GM21737 (cell line): ENCODE results near the gene PBX1.
"Not testable (repeated sequence)": the region's sequence is repeated elsewhere in the genome, so short reads cannot be mapped to it uniquely, and the experiment has no call there.

Experiments used
- ATAC-seq: cut with Tn5 transposase; IDR thresholded peaks from one replicate; pipeline ENCODE4 v1.9.1; 2021; ENCODE audit warnings: mild to moderate bottlenecking, moderate library complexity; ENCODE audit not compliant: unreplicated experiment

The PBX1 gene

DNA sequence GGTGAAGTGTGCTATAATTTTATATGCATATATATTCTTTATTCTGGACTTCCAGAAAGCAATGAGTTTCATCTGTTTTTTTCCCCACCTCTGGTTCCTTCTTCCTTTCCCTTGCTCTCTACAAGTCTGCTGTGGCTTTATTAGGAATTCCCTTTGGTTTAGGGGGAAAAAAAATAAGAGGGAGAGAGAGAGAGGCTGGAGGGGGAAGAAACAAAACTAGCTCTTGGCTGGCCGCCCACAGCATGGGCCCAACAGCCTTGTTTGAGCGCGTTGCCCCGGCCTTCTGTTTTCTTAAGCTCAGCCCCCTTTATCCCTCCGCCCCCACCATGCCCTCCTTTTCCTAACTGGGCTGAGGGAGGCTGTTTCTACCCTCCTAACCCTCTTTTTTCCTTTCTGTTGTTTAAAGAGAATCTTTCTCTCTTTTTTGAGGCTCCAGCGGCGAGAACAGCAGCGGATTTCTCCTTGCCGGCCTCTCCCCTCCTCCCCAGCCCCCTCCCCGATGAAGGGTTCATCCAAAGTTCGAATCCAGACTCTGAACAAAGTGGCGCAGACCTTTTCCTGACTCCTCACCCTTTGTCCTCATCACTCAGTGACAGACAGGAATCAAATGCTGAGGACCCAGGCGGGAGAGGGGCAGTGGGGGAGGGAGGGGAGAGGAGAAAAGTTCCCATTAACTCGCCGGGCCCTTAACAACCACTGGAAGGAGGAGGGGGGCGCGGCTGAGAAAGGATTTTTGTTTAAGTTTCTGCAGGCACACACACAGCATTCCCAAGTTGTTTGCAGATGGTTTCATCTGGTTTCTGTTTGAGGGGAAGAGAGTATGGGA, 29.7 kb downstream of the PBX1 start:
- ATAC-seq = no peak

DNA sequence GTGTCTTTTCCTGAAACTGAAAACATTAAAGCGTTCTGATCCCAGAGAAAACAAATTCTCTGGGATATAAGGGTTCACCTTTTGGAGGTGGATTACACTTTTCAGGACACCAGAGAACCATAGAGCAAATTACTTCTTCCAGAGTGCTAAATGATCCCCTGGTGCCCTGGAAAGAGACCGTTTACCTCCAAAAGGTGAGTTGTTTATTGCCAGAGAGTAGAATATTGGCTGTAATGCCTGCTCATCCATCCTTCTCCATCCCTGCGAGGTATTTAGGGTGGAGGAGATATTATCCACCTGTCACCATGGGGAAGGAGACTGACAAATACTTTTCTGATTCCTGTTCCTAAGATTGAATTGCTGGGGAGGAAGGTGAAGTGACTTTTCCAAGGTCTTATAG, 30.4 kb downstream of the PBX1 start:
- ATAC-seq = no peak

DNA sequence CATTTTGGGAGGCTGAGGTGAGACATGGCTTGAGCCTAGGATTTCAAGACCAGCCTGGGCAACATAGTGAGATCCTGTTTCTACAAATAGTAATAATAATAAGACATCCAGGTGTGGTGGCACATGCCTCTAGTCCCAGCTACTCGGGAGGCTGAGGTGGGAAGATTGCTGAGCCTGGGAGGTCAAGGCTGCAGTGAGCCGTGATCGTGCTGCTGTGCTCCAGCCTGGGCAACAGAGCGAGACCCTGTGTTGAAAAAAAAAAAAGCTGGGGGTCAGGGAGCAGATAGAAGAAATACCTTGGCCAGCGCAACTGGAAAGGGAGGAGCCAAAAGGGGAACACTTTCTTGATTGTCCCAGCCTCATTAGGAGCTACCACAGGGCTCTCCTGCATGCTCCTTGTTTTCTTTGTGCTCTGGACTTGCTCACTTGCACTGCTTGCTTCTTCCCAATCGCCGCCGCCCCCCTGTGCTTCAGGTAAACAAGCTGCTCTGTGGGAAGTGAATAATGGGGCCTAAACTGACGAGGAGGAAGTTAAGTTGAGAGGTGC, 31.1 kb downstream of the PBX1 start:
- no peak for ATAC-seq

DNA sequence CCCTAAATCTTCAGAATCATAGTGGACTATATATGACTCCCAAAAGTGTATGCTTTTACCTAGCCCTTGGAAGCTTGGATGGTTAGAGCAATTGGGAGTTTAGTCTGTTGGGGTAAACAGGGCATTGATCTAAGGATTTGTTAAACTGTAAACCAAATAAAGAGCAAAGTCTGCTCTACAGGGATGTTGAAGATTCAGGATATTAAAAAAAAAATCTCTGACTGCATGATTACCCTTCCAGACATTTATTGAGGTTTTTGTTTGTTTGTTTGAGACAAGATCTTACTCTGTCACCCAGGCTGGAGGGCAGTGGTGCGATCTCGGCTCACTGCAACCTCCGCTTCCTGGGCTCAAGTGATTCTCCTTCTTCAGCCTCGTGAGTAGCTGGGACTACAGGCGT, 31.6 kb downstream of the PBX1 start:
- no peak for ATAC-seq

DNA sequence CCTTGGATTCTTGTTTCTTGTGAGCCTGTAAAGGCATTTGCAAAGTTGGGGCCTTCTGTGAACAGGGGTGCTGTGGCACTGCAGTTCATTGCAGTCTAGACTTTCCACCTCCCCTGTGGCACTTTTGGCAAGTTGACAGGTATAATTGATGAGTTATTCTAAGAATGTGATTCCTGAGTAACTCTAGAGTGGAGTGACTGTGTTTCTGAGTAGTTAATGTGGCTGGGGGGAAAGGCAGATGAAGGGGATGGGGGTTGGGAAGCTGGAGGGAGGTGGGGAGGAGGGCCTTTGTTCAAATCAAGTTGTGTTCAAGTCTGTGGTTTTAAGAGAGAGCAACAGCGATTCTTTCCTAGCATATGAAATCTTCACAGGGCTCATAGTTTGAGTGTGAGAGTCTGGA, 32.9 kb downstream of the PBX1 start:
- ATAC-seq = no peak

DNA sequence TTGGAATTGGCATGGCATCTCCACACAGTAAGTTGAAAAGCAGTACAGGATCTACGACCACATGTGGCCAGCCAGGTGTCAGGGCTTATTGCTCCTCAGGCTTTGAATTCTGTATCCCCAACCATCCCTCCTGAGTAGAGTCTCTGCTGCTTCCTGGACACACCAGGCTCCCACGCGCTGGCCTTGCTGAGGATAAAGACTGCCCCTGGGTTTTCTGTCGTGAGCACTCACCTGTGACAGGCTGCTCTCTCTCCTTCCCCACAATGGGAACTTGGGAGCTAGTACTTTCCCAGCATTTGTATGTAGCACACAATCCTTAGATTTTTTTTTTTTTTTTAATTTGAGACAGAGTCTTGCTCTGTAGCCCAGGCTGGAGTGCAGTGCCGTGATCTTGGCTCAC, 33.6 kb downstream of the PBX1 start:
- ATAC-seq = no peak

DNA sequence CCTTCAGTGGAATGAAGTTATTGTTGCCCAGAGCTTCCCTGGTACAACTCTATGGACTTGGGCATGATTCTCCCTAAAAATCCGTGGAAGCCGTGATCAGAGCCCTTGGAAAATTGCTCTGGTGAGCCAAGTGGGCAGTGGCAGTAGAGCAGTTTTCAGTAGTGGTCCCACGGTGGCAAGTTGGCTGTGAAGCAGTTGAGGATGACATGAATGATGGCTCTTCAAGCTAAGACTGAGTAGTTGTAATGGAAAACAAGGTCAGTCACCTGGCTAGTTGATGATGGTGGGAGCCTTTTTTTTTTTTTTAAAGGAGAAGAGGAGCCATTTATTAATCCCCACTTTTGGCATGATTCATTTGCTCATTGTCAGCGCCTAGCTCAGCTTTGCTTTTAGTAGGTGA, 36.2 kb downstream of the PBX1 start:
- no peak for ATAC-seq

DNA sequence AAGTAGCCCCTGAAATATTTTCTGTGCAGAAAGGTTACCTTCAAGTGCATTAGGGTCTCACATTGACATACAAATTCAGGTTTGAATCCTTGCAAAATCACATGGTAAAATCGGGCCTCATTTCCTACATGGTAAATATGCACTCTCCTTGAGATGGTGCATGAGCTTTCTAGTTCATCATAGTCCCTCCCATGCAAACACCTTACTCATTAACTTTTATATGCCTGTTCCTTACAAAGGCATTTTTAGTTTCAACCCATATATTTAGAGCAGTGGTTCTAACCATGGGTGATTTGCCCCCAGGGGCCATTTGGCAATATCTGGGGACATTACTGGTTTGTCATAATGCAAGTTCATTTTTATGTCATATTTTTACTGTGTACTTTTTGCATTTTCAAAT, 37.2 kb downstream of the PBX1 start:
- no peak for ATAC-seq

DNA sequence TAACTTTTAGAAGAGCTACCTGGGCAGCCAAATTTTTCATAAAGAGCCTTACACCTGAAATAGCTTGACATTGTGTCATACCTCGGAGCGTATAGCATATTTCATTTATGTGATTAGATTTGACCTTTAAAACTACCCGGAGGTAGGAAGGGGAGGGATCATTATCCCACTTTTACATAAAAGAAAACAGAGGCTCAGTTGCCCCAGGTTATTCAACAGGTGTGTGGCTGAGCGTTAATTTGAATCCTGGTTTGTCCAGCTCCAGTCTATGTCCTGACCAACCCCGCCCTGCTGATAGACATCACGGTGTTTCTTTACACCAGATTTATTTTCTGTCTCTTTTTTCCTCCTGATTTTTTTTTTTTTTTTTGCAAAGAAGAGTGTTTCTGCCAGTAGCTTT, 39.7 kb downstream of the PBX1 start:
- ATAC-seq = no peak

DNA sequence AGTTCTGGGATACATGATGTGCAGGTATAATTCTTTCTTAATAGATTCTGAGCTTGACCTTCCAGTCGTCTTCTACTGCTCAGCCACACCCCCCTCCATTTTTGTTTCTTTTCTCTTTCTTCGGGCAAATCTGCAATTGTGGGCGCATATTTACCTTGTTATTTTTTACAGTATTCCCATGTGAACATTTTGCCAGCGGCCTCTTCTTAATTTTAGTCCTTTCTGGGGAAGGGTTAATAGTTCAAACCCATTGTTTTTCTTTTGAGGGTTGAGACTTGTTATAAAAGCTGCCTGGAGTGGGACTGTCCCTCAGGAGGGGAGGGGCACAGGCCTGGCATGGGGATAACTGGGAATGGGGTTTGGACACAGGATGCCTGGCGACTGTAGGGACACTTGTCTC, 40.3 kb downstream of the PBX1 start:
- no peak for ATAC-seq

DNA sequence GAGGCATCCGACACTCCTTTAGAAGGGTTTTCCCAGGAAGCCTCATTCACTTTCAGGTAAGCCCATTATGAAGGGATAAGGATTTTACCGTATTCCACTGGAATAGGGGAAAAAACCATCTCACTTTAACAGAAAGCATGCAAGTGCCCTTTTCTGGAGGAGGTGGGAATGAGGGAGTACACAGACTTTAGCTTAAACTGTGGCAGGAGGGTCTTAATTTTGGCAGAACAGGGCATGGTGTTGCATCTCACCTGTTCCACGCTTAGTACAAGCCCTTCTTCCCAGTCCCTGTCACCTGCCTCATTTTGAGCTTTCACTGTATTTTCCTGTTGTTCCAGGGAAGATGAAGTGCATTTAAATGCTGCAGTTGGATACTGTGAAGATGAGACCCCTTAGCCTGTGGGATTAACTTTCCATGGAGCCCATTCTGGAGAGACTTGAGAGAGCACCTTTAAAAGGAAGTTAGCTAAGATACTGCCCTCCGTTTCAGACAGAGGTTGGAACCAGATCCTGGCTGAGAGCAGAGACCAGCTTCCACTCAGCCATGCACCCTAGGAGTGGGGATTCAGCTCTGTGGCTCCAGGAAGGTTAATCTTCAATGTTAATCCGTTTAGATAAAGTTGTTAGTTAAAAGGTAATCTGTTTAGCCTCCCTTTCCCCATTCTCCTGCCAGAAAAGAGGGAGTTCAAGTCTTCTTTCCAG, 42.6 kb downstream of the PBX1 start:
- ATAC-seq = no peak

DNA sequence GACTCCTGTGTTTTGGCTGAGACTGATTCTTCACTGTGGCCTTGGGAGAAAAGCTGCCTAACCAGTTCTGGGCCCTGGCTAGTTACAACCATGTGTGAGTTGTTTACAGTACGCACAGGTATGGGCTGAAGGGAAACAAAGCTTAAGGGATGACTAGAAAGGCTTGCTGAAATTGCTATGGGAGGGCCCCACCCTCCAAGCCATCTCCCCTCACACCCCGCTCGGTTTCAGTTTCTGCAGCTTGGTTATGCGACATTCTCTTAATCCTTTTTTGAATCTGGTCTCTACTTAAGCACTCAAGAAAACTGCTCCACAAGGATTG, 43.1 kb downstream of the PBX1 start:
- ATAC-seq = no peak

DNA sequence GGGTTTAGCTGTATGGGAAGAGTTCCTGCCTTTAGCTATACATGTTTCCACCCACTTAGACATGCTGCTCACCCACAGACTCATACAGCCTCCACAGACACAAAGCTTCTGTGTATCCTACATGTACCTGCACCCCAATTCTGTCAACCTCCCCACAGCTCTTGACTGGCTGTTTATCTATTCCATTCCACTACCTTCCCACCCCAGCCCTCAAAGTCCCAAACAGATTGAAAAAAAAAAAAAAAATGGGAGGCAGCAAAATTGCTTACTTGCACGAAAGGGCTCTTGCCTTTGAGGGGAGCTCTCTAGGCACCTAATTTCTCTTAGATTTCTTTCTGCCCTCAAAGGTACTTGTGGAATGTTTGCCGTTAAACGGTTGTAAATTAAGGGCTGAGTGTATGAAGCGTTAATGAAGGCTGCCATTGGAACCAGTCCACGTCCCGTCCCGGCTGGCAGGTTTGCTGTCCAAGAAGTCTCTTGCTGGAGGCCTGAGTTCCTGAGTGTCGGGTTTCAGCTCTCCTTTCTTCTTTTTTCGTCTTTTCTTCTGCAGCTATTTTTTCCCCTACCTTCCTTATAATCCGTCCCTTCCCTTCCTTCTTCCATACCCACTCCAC, 43.6 kb downstream of the PBX1 start:
- no peak for ATAC-seq

DNA sequence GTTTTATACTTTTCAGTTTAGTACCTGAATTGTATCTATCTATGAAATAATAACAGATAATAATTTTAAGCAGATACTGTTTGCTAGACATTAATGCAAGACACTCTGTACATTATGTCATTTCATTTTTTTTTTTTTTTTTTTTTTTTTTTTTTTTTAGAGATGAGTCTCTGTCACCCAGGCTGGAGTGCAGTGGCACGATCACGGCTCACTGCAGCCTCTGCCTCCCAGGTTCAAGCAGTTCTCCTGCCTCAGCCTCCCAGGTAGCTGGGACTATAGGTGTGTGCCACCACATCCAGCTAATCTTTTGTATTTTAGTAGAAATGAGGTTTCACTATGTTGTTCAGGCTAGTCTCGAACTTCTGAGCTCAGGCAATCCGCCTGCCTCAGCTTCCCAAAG, 44.8 kb downstream of the PBX1 start:
- ATAC-seq = not testable (repeated sequence)

DNA sequence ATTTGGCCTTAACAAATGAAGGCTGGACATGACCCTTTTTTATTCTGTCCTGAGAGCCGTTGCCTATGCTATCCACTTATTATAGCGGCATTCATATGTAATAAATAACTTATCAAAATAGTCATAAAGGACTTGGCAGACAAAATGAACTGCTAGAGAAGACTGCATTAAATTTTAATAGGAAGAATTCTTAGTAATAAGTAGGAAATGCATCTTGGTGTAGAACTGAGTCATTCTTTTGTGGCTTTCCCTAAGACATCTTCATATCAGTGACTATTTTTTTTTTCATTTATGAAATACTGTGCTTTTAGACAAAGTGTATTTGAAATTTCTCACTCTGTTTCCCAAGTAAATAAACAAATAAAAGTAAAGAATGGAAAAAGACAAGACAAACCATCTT, 45.6 kb downstream of the PBX1 start:
- ATAC-seq = no peak

DNA sequence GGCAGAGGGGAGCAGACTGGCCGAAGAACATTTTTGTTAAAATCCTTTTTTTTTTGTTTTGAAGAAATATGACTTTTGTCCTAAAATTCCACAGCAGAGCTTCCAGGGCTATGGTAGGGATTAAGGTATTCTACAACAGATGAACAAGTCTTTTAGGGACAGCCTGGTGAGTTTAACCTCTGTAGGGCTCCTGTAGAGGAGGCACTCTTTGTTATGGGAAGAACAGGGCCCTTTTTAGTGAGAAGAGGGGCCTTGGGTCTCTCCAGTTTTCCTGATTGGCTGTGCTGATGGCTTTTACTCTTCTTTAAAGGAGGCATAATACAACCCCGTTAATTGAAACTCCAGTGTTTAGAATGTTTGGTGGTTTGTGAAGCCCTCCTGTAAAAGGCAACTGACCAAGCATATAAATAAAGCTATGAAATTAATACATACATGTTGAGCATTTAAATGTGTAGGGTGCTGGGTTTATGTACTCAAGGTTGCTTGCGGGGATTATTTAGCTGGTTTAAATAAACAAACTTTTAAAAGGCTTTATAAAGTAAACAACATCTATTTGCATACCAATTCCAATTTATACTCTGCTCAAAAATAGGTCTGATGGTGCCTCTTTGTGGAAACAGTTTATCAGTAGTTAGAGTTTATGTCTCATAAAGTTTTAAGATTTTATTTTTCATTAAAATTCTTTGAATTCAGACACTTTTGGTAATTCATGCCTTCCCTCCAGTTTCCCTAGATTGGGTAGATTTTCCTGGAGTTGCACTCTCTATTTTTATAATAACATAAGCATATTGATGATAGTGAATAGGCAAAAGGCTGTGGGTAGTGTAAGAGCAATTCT, 46.5 kb downstream of the PBX1 start:
- ATAC-seq = no peak

DNA sequence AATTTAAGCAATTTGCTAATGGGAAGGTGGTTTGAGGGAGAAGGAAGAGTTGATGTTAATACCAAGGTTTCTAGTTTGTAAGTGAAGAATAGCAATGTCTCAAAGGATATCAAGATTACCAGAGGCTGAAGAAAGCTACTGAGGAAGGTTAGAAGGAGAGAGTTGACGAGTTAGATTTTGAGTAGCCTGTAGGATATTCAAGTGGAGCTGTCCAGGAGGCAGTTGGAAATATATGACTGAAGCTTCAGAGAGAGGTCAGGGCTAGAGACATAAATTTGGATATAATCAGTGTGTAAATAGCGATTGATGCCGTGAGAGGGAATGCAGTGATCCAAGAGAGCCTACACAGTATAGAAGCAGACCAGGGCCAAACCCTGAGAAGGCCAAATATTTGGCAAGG, 48.4 kb downstream of the PBX1 start:
- ATAC-seq = no peak

DNA sequence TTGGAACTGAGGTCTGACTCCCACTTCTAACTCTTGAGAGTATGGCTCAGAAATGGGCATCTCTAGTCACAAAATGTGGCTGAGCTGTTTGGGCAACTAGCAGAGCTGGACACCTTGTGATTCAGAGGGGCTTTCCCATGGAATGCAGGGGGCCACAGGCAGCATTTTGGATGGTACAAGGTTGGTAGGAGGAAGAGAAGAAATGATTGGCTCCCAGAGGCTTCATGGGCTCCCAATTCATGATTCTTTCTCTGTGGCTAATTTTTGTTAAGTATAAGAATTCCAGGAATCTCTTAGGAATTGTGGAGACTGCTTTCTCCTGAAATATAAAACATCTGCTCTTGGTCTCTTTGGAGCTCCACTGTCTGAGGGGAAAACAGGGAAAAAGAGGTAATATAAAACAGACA, 49.7 kb downstream of the PBX1 start:
- no peak for ATAC-seq

DNA sequence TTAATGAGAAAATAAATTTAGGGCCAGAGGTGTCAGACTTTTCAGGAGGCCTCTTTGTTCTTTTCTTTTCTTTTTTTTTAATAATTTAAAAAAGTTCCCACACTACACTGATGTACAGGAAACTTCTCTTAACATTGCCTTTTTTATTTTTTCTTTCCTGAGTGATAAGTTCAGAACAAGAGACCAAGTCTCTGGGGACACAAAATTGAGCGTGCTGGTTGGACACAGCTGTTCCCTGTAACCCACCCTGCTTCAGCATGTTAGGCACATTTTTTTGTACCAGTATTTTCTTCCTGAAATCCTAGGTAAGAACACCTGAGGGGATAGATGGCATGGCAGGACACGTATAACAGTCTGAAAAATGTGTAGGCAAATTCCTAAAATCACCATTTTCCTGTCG, 50.1 kb downstream of the PBX1 start:
- ATAC-seq = no peak

DNA sequence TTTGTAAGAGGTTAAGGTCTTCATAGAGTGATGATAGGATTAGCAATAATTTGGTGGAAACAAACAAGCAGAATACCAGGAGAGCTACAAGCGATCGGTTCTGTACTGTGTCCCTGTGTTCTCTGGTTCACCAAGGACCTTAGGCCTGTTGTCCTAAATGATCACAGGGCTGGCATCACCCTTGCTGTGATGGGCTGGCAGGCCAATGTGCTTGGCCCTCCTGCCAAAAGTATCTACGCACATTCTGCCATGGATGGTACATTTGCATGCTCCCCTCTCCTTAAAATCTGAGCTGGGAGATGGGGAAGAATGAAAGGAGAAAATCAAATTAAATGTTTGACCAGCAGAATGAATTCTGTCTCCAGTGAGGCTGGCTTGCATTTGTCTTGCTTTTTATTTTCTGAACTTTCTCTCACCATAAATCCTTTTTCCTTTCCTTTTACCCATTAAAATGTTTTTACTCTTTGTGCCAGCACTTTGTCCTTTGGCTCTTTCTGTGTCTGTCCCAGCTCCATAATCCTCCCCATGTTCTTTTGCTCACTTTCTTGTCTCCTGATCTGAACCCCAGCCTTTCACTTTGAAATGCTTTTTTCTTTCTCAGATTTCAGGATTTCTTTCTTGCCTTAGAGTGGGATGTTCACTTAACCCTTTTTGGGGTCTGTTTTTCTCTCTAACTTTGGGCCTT, 51.7 kb downstream of the PBX1 start:
- ATAC-seq = no peak
